NCI-H345 treated with DMSO at 0.1 percent for 48 hours (cell line): ENCODE data around the gene PDE4D.
"Not testable (repeated sequence)": the region's sequence is repeated elsewhere in the genome, so short reads cannot be mapped to it uniquely, and the experiment has no call there.

Experiments used
- DNase-seq: peaks from one replicate; lab custom pipeline; 2025; ENCODE audit not compliant: unreplicated experiment; lab: John Stamatoyannopoulos, UW

The PDE4D gene

DNA sequence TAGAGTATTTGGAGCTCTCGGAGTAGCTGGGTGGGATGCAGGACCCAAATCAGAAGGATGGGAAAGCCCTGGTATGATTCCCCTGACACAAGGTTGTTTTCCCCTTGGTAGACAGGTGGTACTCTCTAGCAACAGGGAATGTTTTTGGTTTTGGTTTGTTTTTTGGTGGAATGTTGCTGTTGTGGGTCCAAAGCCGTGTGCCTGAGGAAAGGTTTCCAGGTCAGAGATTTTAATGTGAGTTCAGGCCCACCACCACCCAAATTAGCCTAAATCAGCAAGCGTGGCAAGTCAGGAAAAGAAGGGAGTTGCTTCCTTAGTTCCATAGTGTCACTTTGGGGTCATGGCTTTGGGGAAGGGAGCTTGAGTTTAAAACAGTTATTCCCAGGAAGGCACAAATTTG is 925.2 kb downstream of the PDE4D start:
- no peak for DNase-seq

DNA sequence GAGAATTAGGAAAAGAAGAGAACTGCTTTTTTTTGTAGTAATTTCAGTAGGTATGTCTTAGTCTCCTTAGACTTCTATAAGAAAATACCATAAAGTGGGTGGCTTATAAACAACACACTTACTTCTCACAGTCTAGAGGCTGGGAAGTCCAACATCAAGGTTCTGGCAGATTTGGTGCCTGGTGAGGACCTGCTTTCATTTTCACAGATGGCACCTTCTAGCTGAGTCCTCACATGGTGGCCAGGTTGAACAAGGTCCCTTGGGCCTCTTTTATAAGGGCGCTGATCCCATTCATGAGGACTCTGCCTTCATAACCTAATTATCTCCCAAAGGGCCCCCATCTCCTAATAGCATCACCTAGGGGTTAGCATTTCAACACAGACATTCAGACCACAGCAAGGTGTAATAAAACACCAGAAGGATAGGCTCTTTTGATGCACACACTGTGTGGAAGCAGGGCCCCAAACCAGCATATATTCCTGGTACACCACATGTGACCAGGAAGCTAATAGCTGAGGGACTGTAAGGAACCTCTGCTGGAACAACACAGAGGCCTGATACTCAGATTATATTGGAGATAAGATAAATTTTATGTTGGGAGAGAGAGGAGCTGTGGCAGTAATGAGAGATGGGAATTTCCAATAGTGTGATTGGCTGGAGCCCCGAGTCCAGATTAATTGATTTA is 925.8 kb downstream of the PDE4D start:
- DNase-seq: no peak

DNA sequence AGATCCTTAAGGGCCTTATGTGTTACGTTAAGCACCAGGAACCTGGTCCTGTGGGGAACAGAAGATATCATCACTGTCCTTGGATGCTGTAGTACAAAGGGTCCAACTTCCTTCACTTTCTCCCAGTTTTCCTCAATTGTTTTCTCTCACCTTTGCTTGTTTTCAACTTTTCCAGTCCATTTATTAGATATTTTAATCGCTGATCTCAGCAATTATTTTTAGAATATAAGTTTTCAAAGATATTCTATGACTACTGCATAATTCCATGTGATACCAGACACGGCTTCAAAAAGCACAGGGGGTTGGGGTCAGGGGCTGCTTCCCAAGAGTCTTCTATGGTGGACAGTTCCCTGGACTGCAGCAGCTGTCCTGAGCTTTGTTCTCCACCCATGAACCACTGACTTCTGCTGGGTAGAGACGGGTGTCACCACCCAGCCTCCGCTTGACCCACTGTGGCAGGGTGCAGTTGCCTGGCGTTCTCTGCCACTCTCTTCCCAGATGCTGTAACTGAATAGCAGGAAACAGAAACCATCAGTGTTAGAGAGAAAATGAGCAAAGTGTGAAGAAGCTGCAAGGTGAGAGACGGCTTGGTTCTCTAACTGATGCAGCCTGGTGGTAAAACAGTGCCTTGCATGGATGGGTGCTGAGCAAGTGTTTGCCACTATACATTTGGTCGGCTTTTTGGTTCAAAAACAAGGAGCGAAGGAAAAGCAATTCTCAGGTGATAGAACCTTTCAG is 927.7 kb downstream of the PDE4D start:
- DNase-seq: no peak

DNA sequence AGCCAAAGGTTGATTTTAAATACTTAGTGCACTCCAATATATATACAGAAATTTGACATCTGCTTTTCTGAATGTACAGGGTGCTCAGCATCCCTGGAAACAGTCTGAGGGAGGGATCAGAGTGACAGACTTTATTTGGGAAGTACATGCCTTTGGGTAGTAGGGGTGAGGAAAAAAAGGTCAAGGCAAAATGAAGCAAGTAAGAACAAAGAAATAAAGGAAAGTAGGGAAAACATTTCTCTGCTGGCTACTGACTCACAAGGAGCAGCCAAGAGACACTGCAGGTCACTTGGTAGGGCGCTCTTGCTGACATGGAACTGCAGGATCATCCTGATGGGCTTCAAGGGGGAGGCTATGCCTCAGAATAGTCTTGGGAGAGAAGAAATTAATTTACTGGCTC is 929.7 kb downstream of the PDE4D start:
- DNase-seq: no peak

DNA sequence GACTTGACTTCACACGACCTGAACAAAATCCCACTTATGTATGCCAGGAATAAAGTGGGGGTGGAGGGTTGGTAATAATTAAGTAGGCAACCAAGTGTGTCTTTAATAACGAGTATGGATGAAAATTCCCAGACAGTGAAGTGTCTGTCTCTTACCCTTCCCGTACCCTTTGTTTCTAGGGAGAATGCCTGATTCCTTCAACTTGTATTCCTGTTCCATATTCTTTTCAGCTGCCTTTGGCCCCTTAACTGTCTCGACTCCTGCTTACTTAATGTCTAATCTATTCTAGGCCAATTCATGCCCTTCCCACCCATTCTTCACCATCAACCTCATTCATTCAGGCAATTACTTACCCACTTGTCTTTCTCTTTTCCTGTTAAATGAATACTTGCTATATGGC is 930.2 kb downstream of the PDE4D start:
- no peak for DNase-seq

DNA sequence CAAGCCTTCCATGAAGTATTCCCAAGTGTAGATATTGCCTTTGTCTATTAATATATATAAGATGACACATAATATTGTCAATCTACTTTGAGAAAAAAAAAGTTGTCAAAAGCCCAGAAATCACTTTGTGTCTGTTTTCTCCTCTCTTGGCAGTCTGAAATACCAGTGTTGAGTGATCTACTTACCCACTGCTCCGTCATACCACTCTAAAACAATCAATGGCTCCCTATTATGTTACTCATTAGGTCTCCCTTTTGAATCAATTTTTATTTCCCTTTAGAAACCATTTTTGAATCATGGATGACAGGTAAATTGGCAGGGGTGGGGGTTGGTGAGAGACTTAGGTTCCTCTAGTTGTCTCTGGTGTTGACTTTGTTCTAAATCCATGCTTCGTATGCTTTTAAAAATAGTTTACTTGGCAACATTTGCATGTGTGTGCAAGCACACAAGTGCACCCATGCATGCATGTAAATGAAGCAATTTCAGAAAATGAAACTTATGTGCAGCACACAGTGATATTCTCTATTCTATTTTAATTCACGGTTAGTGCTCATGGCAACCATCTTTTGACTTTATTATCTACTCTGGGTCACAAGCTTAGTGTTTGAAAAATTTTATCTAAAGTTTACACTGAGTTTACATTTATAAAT is 931.8 kb downstream of the PDE4D start:
- no peak for DNase-seq

DNA sequence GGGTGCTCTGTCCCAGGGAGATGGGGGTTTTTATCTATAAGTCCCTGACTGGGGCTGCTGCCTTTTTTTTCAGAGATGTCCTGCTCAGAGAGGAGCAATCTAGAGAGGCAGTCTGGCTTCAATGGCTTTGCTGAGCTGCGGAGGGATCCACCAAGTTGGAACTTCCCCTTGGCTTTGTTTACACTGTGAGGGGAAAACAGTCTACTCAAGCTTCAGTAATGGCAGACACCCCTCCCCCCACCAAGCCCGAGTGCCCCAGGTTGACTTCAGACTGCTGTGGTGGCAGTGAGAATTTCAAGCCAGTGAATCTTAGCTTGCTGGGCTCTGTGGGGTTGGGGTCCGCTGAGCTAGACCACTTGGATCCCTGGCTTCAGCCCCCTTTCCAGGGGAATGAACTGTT is 934.8 kb downstream of the PDE4D start:
- no peak for DNase-seq

DNA sequence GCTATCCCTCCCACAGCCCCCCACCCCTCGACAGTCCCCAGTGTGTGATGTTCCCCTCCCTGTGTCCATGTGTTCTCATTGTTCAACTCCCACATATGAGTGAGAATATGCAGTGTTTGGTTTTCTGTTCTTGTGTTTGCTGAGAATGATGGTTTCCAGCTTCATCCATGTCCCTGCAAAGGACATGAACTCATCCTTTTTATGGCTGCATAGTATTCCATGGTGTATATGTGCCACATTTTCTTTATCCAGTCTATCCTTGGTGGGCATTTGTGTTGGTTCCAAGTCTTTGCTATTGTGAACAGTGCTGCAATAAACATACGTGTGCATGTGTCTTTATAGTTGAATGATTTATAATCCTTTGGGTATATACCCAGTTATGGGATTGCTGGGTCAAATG is 940.3 kb downstream of the PDE4D start:
- DNase-seq: not testable (repeated sequence)

DNA sequence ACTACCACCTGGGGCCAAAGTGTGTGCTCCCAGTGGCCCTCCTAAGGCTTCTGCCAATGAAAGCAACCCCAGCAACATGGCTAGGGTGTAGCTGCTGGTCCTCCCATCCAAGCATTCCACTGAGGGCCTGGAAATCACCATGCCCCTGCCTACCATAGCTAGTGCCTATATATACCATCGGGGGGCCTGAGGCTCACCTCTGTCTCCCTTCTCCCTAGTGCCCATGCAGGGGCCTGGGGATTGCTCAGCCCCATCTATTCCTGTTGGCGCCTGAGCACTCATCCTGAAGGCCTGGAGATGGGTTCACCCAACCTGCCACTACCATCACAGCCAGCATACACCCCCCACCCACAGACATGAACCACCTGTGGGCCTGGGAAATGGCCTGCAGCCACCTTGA is 943.3 kb downstream of the PDE4D start:
- DNase-seq: no peak

DNA sequence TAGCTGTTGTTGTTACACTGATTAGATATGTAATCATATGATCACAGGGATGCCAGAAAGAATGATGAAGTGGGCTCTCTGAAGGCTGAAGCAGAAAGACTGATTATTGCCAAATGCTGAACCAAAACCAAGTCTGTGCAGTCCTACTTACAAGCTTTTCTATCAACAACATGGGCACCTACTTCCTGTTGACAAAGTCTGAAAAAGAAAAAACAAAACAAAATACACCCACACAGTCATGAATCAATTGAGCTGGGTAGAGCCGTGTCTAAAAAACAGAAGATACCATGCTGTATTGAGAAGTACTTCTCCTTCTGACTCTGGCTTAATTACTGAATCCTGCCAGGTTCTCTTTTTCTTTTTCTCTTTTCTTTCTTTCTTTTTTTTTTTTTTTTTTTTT is 947.3 kb downstream of the PDE4D start:
- DNase-seq: no peak

DNA sequence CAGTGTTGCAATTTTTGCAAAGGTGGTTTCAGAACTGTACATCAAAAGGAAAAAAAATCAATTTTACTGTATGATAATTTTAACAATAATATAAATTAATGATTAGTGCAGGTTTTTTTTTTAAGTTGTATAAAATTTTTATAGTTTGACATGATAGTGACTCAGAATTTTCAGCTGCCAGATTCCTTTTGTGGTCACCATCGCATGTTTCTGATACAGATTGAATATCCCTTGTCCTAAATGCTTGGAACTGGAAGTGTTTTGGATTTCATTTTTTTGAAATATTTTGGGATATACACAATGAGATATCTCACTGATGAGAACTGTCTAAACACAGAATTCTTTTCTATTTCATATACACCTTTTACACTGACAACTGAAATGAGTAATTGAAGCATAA is 949.3 kb downstream of the PDE4D start:
- DNase-seq: no peak

DNA sequence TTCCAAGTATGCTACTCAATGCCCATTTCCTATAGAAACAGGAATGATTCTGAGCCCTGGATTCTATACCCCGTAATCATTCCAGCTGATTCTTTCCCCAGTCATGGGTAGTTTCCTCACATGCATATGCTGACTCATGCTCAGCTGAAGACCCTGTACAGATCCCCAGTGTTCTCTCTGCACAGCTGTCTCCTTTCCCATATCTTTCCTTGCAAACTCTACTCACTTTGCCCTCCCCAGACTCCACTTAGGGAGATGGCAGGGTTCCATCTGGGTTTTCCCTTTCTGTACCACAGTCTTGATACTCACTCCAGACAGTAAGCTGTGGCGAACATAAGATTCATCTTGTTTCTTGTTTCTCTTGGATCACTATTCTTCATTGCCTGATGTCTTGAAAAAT is 953.1 kb downstream of the PDE4D start:
- DNase-seq: no peak

DNA sequence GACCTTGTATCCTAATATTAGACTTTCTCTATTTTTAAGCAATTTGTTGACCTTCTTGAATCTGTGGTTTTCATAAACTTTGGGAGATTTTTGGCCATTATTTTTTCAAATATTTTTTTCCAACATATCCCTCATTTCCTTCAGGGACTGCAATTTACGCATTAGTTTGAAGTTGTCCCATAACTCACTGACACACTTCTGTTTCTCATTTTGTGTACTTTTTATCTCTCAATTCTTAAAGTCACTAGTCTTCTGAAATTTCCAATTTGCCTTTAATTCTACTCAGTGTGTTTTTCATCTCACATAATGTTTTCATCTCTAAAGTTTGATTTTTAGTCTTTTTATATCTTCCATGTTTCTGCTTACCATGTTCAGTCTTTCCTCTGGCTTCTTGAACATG is 953.9 kb downstream of the PDE4D start:
- no peak for DNase-seq

DNA sequence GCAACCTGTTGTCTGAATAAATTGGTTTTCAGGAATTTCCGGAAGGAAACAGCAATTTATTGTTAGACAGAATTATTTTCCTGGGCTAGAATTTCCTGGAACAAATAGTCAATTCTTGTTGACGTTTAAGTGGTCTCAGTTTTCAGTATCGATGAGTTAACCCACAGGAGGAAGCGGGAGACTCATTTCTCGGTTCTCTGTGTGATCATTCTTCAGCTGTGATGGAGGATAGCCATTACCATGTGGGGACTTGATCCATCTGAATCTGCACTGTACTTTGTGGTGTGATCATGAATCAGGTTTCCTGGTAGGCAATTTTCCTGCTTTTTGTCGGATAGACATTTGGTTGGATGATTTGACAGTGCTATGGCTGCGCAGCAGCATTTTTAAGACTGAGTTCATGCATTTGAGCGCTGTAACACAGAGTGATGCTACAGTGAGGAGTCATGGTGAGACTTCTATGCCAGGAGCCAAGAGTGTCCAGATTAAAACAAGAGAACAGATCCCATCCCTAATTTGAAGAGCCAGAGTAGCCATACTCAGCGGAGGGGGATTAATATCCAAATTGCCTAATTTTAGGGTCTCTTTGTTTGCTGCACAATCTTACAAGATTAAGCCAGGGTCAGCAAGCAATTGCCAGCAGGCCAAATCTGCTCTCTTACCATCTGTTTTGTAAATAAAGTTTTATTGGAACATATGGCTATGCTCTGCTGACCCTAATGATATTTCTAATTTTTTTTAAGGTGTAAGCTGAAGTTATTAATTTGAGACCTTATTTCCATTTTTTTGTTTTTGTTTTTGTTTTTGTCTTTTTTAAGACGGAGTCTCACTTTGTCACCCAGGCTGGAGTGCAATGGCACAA is 954.7 kb downstream of the PDE4D start:
- DNase-seq: no peak

DNA sequence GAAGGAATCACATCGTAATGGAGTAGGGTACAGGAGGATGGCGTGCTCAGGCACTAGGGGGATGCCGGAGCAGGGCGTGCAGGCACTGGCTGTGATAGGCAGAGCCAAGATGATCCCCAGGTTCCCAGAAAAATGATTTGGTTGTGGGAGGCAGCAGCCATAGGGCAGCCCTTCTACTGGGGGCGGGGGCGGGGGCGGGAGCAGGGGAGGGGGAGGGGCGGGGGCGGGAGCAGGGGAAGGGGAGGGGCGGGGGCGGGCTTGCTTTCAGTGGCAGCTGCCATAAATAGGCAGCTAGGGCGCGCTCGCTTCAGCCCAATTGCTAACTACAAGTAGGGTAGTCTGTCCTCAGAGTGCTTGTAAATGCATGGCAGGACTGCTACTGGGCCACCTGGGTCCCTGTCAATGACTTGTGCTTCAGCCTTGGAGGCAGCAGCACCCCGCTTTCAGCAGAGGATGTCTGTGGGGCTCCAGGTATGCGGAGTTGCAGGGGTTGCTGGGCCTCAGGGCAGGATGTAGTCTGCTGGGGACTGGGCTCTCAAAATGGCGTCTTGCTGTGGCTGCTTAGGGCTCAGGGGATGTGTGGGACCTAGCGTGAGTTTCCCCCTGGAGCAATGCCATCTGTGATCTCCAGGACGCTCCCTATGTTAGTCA is 956.4 kb downstream of the PDE4D start:
- no peak for DNase-seq

DNA sequence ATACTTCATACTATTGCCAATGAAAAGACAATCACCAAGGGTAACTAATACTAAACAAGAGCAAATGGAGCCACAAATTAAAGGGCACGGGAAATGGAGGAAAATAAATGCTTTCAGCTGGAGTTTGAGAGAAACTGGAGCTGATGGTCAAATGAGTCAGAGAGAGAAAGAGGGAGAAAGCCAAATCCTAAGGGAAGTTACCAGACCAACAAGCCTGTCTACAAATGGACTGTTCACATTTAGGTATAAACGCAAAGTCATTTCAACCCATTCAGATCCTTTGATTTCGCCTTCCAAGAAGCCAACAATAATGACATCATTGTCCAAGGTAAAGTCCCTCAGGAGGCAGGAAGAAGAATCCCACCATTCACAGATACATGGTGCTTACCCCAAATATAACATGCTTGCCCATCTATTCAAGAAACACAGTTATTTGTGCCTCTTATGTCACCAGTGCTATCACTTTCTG is 958.9 kb downstream of the PDE4D start:
- no peak for DNase-seq

DNA sequence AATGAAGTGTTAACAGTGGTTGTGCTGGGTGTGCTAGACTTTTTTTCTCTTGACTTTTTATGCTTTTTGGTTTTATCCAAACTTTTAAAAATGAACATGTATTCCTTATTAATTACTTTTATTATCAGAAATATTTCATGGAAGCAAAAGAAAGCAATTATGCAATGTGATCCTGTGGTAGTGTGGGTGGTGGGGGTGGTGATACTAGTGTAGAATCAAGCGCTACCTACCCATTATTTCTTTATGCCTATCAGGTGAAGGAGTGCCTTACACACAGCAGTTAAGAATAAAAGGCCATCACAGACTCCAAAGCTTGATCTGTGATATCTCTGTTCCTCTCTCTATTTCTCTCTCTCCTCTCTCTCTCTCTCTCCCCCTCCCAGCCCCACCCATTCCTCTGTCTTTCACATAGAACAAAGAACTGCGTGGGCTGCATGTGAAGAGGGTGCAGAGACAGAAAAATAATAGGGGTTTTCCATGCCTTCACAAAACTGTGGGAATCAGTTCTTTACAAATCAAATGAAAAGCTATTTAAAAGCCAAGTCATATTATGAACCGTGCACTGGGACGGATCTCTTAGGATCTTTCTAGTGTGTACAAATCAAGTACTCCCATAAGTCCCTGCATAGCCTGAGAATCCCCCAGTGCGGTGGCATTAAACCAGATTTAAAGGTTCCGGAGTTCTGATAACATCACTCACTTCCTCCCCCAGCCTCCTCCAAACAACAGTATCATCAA is 959.5 kb downstream of the PDE4D start:
- DNase-seq: no peak

DNA sequence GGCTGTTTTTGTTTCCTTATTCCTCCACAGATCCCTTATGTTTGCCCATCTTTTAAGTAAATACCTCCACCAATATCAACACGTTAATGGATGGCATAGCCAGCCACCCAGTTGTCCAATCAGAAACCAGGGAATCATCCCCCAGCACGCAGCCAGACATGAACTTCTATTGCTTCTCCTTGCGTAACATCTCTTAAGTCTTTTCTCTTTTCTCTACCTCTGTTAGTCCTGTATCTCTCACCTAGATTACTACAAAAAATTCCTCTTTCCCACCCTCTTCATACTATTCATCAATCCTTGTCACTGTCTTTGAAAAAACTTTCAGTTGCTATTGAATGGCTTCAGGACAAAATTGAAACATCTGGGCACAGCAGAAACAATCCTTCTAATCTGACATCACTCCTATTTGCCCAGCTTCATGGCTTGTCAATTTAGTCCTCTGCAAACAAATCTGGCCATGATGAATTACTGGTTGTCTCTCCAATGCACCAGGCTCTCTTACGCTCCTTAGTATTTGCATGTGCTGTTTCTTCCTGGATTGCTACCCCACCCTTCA is 961.4 kb downstream of the PDE4D start:
- no peak for DNase-seq

DNA sequence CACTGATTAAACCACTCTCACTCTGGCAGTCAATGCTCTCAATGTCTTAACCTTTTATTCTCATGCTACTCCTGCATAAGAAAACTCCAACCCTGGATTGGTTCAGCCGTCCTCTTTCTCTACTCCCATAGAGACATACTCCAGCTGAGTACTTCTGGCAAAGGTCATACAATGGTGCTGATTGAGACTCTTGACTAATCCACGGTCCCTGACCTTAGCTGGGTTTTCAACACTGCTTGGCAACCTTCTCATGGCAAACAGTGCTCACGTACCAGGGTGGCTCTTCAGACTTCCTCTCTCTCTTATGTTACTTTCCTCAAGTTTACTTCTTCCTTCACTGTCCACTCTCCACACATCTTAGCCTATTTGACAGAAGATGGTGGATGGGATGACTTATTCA is 963.0 kb downstream of the PDE4D start:
- no peak for DNase-seq

DNA sequence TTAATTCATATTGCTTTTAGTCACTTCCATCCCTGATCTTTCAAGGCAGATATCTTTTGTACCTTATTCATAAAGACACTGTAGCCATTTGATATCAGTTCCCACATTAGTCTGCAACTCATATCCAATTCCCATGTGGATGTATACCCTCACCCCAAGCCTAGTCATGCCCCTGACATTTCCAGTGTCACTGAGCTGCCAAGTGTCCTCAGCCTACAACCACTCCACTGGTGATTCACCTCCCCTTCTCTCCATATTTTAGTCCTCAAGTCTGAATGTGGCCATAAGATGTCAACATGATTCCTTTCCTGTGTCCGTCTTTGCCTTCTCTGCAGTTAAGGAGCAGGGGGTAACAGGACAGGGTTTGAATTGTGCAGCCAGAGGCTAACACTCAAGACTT is 963.8 kb downstream of the PDE4D start:
- no peak for DNase-seq
